Prostate gland (tissue), 2 donors: ENCODE data around the gene PCSK6.

Experiments used
- POLR2A ChIP-seq: fragments of 450-650 bp; IDR thresholded peaks from one replicate; pipeline ENCODE4 v1.6.1; 2016; ENCODE audit warnings: antibody characterized with exemption, mild to moderate bottlenecking
- POLR2AphosphoS5 ChIP-seq: sonication (generic); formaldehyde crosslinking; IDR thresholded peaks from one replicate; pipeline ENCODE4 v1.6.1; 2017; ENCODE audit warnings: antibody characterized with exemption
- TF ChIP-seq, protein P1 (sequence below), 4 experiments: fragments of 200-600 bp in 2 of 4; fragments of 450-650 bp in 2 of 4; sonication (generic) in 2 of 4; IDR thresholded peaks; 1 replicate in 3 of 4; 2 replicates in 1 of 4; pipeline ENCODE4 v1.5.1; 2016 to 2019; ENCODE audit warnings: antibody characterized with exemption in 4 of 4, mild to moderate bottlenecking in 2 of 4, moderate library complexity in 2 of 4

DNA sequence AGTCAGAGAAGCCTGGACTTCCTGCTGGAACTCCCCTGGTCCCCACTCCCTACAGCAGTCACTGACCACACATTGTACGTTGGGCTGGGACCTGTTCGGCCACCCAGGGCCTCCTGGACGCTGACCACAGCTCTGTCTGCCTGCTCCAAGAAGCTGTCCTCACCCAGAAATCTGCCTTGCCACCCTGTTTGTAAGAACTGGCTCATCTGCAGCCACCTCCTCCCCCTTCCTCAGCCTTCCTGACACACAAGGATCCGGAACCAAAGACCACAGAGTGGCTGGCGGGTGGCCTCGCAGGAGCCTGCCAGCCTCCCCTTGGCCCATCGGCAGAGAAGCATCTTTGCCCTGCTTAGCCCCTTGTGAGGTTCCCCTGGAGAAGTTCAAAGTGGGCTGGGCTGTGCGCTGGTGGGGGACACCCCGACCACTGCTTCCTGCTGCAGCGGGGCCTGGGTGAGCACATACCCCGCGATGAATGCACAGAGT, 91.9 kb downstream of the PCSK6 start:
- TF ChIP-seq, protein P1, sequence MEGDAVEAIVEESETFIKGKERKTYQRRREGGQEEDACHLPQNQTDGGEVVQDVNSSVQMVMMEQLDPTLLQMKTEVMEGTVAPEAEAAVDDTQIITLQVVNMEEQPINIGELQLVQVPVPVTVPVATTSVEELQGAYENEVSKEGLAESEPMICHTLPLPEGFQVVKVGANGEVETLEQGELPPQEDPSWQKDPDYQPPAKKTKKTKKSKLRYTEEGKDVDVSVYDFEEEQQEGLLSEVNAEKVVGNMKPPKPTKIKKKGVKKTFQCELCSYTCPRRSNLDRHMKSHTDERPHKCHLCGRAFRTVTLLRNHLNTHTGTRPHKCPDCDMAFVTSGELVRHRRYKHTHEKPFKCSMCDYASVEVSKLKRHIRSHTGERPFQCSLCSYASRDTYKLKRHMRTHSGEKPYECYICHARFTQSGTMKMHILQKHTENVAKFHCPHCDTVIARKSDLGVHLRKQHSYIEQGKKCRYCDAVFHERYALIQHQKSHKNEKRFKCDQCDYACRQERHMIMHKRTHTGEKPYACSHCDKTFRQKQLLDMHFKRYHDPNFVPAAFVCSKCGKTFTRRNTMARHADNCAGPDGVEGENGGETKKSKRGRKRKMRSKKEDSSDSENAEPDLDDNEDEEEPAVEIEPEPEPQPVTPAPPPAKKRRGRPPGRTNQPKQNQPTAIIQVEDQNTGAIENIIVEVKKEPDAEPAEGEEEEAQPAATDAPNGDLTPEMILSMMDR (IDR thresholded peaks at IDR 0.05) = no peak
- no peak for TF ChIP-seq POLR2A
- no peak for TF ChIP-seq POLR2AphosphoS5
